Measurements from ENCODE around the gene IRF6. TPM values are rescaled to one million over a fixed set of nuclear protein-coding genes. Genes with fewer than 3 reads are reported as not detected.

Gene IRF6
- total RNA-seq, 1 experiment from 2014 or later: 35.2 TPM

DNA sequence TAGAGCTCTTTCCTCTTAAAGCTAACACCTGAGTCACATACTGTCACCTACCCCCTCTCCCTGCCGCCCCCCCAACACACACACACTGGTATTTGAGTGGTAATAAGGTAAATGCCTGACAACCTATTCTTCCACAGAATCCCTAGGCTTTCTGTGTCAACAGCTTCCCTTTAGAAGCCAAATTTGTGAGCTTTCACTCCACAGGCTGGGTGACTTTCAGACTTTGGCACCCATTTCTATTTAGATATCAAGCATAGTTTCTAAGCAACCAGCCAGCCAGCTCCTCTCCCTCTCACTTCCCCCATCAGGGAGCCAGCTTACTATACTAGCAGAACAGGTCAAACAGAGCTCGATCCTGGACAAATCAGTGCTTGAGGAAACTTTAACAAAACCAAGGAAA is 18.4 kb downstream of the IRF6 start:
- RAD21 ChIA-PET (ENCODE audit: low non-redundant PET in 1 of 2, low total read pairs in 2 of 2, uncharacterized antibody in 2 of 2, unreplicated experiment in 2 of 2): no interaction called here
- Histone ChIP-seq H3K36me3 (ENCODE audit: control insufficient read depth in 1 of 2, insufficient read depth in 2 of 2, low read length in 2 of 2) (peaks cover 9 to 12% of the 10 kb centered on the region in 2 experiments; a peak in 2 of 4 replicates), H3K9me2 (ENCODE audit: insufficient read depth) (no peaks in the 10 kb centered on the region), H3K27ac (ENCODE audit: low read depth, low read length) (no peak overlapping the region), H3K4me2 (ENCODE audit: low read length) (no peak overlapping the region), H3K4me1 (ENCODE audit: control insufficient read depth in 1 of 2, insufficient read depth in 2 of 2, low read length in 2 of 2) (peaks cover 6 to 32% of the 10 kb centered on the region in 2 experiments), H3K9ac (ENCODE audit: low read length) (no peak overlapping the region), H4K20me1 (ENCODE audit: insufficient read depth) (no peaks in the 10 kb centered on the region), H3K27me3 (ENCODE audit: insufficient read depth, low read length) (no peaks in the 10 kb centered on the region), H3K79me2 (ENCODE audit: insufficient read depth, low read length) (peaks cover 18% of the 10 kb centered on the region), H3K4me3 (replicated peaks in 1 of 2; ENCODE audit: low read depth in 1 of 2, low read length in 2 of 2) (no peak overlapping the region), H2AFZ (ENCODE audit: low read depth, low read length, poor library complexity, severe bottlenecking) (no peak overlapping the region), H3K9me3 (ENCODE audit: control insufficient read depth in 1 of 2, insufficient read depth in 1 of 2, low read depth in 1 of 2, low read length in 2 of 2) (no peaks in the 10 kb centered on the region)
- POLR2A ChIA-PET: no interaction called here
- no TSS peak for BruUV-seq (replicated peaks)
- CTCF ChIA-PET: no interaction called here
- ATAC-seq (no peak), DNase-seq (ENCODE audit: low read depth, low spot score) (no peak)
- intact Hi-C loops (cut with micrococcal nuclease): no loop called here
- TF ChIP-seq, protein P1, sequence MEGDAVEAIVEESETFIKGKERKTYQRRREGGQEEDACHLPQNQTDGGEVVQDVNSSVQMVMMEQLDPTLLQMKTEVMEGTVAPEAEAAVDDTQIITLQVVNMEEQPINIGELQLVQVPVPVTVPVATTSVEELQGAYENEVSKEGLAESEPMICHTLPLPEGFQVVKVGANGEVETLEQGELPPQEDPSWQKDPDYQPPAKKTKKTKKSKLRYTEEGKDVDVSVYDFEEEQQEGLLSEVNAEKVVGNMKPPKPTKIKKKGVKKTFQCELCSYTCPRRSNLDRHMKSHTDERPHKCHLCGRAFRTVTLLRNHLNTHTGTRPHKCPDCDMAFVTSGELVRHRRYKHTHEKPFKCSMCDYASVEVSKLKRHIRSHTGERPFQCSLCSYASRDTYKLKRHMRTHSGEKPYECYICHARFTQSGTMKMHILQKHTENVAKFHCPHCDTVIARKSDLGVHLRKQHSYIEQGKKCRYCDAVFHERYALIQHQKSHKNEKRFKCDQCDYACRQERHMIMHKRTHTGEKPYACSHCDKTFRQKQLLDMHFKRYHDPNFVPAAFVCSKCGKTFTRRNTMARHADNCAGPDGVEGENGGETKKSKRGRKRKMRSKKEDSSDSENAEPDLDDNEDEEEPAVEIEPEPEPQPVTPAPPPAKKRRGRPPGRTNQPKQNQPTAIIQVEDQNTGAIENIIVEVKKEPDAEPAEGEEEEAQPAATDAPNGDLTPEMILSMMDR (IDR thresholded peaks at IDR 0.05 in 2 of 3, conservative IDR thresholded peaks at IDR 0.05 in 1 of 3; ENCODE audit: borderline replicate concordance in 1 of 3, insufficient read depth in 1 of 3, low read depth in 2 of 3, low read length in 2 of 3): no peak
- TF ChIP-seq RAD21 (IDR thresholded peaks at IDR 0.05; ENCODE audit: low read depth) (no peak), POLR2A (IDR thresholded peaks at IDR 0.05; ENCODE audit: borderline replicate concordance, extremely low read depth, insufficient read depth, insufficient read length) (no peak), EGR1 (IDR thresholded peaks at IDR 0.05; ENCODE audit: low read depth) (no peak), TCF7L2 (IDR thresholded peaks at IDR 0.05; ENCODE audit: borderline replicate concordance, extremely low read depth, insufficient read depth, insufficient read length) (no peak), SP1 (IDR thresholded peaks at IDR 0.05; ENCODE audit: low read depth) (no peak), CBX3 (IDR thresholded peaks at IDR 0.05; ENCODE audit: low read depth) (no peak), CEBPB (IDR thresholded peaks at IDR 0.05; ENCODE audit: low read depth) (no peak), JUND (IDR thresholded peaks at IDR 0.05) (no peak)
- TF ChIP-seq, protein P2, sequence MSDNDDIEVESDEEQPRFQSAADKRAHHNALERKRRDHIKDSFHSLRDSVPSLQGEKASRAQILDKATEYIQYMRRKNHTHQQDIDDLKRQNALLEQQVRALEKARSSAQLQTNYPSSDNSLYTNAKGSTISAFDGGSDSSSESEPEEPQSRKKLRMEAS (IDR thresholded peaks at IDR 0.05): no peak
